Effector CD8-positive, alpha-beta T cell (primary cell): ENCODE data around the gene NPR1.
A peak's percentile ranks its signal among the peaks of the same experiment; 100 is the strongest.
"Not testable (repeated sequence)": the region's sequence is repeated elsewhere in the genome, so short reads cannot be mapped to it uniquely, and the experiment has no call there.

Experiments
- DNase-seq: peaks from one replicate; lab custom pipeline; 2025; lab: John Stamatoyannopoulos, UW

Gene NPR1

GRCh38 chr1:153649137-153649862 is 29.2 kb upstream of the NPR1 start:
- no peak for DNase-seq

GRCh38 chr1:153649863-153650235 is 28.6 kb upstream of the NPR1 start:
- DNase-seq: no peak

- DNase-seq: no peak
These were observed 26.7 kb upstream of the NPR1 start for GRCh38 chr1:153651771-153652170.

GRCh38 chr1:153652805-153653500 is 25.5 kb upstream of the NPR1 start:
- DNase-seq: no peak

GRCh38 chr1:153655333-153655732 is 23.2 kb upstream of the NPR1 start:
- no peak for DNase-seq

- peak; percentile 79 for DNase-seq
These were observed 19.9 kb upstream of the NPR1 start, which contains the start of gene SNAPIN for GRCh38 chr1:153658400-153659174. Gene SNAPIN (plus strand): TSS chr1:153658703. CDS start chr1:153658744, 41 bp downstream.

- DNase-seq: no peak
These were observed 19.3 kb upstream of the NPR1 start for GRCh38 chr1:153659175-153659534.

GRCh38 chr1:153659656-153660055 is 18.8 kb upstream of the NPR1 start:
- no peak for DNase-seq

- no peak for DNase-seq
These were observed 17.3 kb upstream of the NPR1 start for GRCh38 chr1:153661111-153661708.

GRCh38 chr1:153662269-153662668 is 16.2 kb upstream of the NPR1 start:
- DNase-seq: no peak

GRCh38 chr1:153663211-153663610 is 15.3 kb upstream of the NPR1 start:
- DNase-seq: no peak

- DNase-seq: no peak
These were observed 11.0 kb upstream of the NPR1 start for GRCh38 chr1:153667439-153667838.

- DNase-seq: not testable (repeated sequence)
These were observed 9.8 kb upstream of the NPR1 start for GRCh38 chr1:153668672-153669071.

- no peak for DNase-seq
These were observed 8.9 kb upstream of the NPR1 start for GRCh38 chr1:153669606-153670005.

GRCh38 chr1:153670257-153670858 is 8.1 kb upstream of the NPR1 start:
- no peak for DNase-seq

GRCh38 chr1:153670859-153671627 is 7.4 kb upstream of the NPR1 start, which contains the start of gene ILF2:
Gene ILF2 (minus strand): TSS chr1:153670993. CDS start chr1:153670922, 71 bp downstream.
- peak; percentile 94 for DNase-seq

- not testable (repeated sequence) for DNase-seq
These were observed 6.7 kb upstream of the NPR1 start for GRCh38 chr1:153671628-153672353.

GRCh38 chr1:153673511-153673910 is 5.0 kb upstream of the NPR1 start:
- no peak for DNase-seq

- peak; percentile 20 for DNase-seq
These were observed 570 bp upstream of the NPR1 start for GRCh38 chr1:153677718-153678518.
